GM19351 (cell line): ENCODE results near the gene PLIN3.
"Not testable (repeated sequence)": the region's sequence is repeated elsewhere in the genome, so short reads cannot be mapped to it uniquely, and the experiment has no call there.

Experiments used
- ATAC-seq: cut with Tn5 transposase; IDR thresholded peaks from one replicate; pipeline ENCODE4 v1.9.1; 2021; ENCODE audit warnings: mild to moderate bottlenecking, moderate library complexity; ENCODE audit not compliant: unreplicated experiment

PLIN3 gene

GRCh38 chr19:4814625-4815425, 52.6 kb downstream of the PLIN3 start:
- no peak for ATAC-seq

GRCh38 chr19:4811328-4812131, 55.9 kb downstream of the PLIN3 start:
- ATAC-seq = no peak

DNA sequence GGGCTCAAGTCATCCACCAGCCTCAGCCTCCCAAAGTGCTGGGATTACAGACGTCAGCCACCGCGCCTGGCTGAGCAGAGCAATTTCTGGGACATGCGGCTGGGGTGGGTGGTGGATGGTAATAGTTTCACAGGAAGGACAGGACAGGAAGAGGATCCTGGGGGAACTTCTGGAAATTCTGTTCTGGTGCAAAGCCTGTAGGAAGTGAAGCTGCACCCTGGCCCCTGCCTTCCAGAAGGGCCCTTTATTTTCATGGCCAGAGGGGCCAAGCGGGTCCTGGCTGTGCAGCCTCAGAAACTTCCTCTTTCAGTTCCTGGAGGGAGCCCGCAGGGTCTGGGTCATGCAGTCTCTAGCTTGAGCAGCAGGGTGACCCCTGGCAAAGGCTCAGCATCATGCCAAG, 60.3 kb downstream of the PLIN3 start:
- ATAC-seq = no peak

DNA sequence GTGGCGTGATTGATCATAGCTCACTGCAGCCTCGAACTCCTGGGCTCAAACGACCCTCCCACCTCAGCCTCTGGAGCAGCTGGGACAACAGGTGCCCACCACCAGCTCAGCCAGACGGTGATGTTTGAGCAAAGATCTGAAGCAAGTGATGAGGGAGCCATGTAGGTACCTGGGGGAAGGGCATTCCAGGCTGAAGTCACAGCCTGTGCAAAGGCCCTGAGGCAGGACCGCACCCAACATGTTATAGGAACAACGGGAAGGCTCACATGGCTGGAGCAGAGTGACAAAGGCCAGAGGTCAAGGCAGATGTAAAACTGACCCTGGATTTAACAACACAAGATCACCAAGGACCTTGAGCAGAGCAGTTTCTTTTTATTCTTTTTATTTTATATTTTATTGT, 61.1 kb downstream of the PLIN3 start:
- no peak for ATAC-seq

DNA sequence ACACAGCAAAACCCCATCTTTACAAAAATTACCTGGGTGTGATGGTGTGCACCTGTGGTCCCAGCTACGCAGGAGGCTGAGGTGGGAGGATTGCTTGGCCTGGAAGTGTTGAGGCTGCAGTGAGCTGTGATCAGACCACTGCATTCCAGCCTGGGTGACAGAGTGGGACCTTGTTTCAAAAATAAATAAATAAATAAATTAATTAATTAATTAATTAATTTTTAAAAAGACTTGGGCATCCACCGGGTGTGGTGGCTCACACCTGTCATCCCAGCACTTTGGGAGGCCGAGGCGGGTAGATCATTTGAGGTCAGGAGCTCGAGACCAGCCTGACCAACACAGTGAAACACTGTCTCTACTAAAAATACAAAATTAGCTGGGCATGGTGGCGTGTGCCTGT, 62.3 kb downstream of the PLIN3 start:
- not testable (repeated sequence) for ATAC-seq

- no peak for ATAC-seq
Observed at GRCh38 chr19:4803736-4804695, 63.5 kb downstream of the PLIN3 start.

GRCh38 chr19:4802711-4803110, 64.8 kb downstream of the PLIN3 start:
- no peak for ATAC-seq

GRCh38 chr19:4801085-4801619, 66.3 kb downstream of the PLIN3 start:
- ATAC-seq = no peak

DNA sequence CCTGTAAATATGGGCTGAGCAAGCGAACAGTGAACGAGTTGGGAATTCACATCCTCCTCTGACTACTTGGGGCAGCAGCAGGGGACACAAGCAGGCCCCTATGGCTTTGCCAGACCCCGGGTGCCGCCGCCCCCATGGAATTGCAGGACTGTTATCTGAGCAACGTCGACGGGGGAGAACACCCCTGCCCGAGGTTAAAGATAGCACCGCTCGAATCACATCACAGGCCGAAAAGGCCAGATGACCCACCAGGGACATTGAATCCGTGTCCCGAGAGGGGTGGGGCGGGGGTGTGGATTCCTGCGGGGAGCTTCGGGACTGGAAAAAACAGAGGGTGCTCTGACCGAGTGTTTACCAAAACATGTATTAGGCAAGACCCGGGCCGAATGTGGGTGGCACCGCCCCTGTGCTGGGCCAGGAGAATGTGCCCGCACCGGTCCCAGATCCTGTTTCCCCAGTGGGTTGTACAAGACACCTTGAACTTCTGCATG, 66.8 kb downstream of the PLIN3 start:
- ATAC-seq = no peak

GRCh38 chr19:4795400-4795799, 72.1 kb downstream of the PLIN3 start:
- no peak for ATAC-seq

DNA sequence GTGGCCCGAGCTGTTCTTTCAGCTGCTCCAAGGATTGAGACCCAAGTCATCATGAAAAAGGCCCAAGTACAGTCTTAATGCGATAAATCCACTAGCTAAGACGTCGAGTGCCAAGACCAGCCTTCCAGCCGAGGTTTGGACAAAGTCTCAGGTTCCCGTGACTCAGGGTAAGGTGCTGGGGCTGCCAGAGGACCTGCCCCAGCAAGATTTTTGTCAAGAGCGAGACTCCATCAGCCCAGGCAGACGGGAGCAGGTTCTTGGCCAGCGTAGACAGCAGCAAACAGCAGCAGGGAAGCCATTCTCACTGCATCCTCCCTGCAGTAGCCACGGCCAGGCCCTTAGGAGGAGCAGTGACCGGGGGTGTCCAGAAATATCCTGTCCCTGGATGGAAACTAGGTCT, 72.5 kb downstream of the PLIN3 start:
- ATAC-seq = no peak

DNA sequence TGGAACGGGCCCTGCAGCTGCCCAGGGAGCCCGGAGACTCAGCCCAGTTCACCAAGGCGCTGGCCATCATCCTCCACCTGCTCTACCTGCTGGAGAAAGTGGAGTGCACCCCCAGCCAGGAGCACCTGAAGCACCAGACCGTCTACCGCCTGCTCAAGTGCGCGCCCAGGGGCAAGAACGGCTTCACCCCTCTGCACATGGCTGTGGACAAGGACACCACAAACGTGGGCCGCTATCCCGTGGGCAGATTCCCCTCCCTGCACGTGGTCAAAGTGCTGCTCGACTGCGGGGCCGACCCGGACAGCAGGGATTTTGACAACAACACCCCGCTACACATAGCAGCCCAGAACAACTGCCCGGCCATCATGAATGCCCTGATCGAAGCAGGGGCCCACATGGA, 74.2 kb downstream of the PLIN3 start:
- not testable (repeated sequence) for ATAC-seq

DNA sequence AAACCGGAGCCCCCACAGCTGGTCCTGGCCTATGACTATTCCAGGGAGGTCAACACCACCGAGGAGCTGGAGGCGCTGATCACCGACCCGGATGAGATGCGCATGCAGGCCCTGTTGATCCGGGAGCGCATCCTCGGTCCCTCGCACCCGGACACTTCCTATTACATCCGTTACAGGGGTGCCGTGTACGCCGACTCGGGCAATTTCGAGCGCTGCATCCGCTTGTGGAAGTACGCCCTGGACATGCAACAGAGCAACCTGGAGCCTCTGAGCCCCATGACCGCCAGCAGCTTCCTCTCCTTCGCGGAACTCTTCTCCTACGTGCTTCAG, 74.6 kb downstream of the PLIN3 start:
- ATAC-seq = not testable (repeated sequence)

GRCh38 chr19:4792019-4792865, 75.2 kb downstream of the PLIN3 start:
- ATAC-seq = not testable (repeated sequence)

GRCh38 chr19:4791183-4792018, 76.1 kb downstream of the PLIN3 start, which contains the start of gene FEM1A:
FEM1A (plus strand) TSS chr19:4791734; CDS start chr19:4791855, 121 bp downstream.
- ATAC-seq = peak; percentile 89
